NCI-H146 treated with DMSO at 0.1 percent for 48 hours (cell line): ENCODE measurements around the gene CAMLG.
"Not testable (repeated sequence)": the region's sequence is repeated elsewhere in the genome, so short reads cannot be mapped to it uniquely, and the experiment has no call there.

Source experiments
- DNase-seq: peaks from one replicate; lab custom pipeline; 2025; ENCODE audit not compliant: unreplicated experiment; lab: John Stamatoyannopoulos, UW

The CAMLG gene

GRCh38 chr5:134738133-134738962, at the start of gene CAMLG:
CAMLG (plus strand) TSS chr5:134738548; CDS start chr5:134738621, 73 bp downstream.
- peak; percentile 83 for DNase-seq

GRCh38 chr5:134690144-134690543, 48.2 kb upstream of the CAMLG start:
- not testable (repeated sequence) for DNase-seq

GRCh38 chr5:134692722-134693121, 45.6 kb upstream of the CAMLG start:
- no peak for DNase-seq

GRCh38 chr5:134708301-134708700, 30.0 kb upstream of the CAMLG start:
- no peak for DNase-seq

GRCh38 chr5:134714120-134714519, 24.2 kb upstream of the CAMLG start:
- no peak for DNase-seq

GRCh38 chr5:134714541-134714940, 23.8 kb upstream of the CAMLG start:
- no peak for DNase-seq

GRCh38 chr5:134715466-134715865, 22.9 kb upstream of the CAMLG start:
- DNase-seq: not testable (repeated sequence)

GRCh38 chr5:134724872-134725271, 13.5 kb upstream of the CAMLG start:
- no peak for DNase-seq

- DNase-seq: no peak
These were observed 5.5 kb upstream of the CAMLG start for GRCh38 chr5:134732819-134733218.

- no peak for DNase-seq
These were observed 3.1 kb upstream of the CAMLG start for GRCh38 chr5:134735243-134735642.

GRCh38 chr5:134736173-134736812, 2.1 kb upstream of the CAMLG start:
- no peak for DNase-seq

- DNase-seq: peak; percentile 47
These were observed 764 bp downstream of the CAMLG start for GRCh38 chr5:134738963-134739661.

GRCh38 chr5:134741052-134741451, 2.7 kb downstream of the CAMLG start:
- DNase-seq: no peak

GRCh38 chr5:134742134-134742533, 3.8 kb downstream of the CAMLG start:
- no peak for DNase-seq

- no peak for DNase-seq
These were observed 11.1 kb downstream of the CAMLG start for GRCh38 chr5:134749415-134749814.

GRCh38 chr5:134758176-134758503, 19.8 kb downstream of the CAMLG start:
- DNase-seq: no peak

GRCh38 chr5:134758504-134759341, 20.4 kb downstream of the CAMLG start, which contains the start of gene DDX46:
DDX46 (plus strand) TSS chr5:134758779; CDS start chr5:134758939, 160 bp downstream.
- DNase-seq: peak; percentile 71

- not testable (repeated sequence) for DNase-seq
These were observed 29.4 kb downstream of the CAMLG start for GRCh38 chr5:134767528-134768291.

- no peak for DNase-seq
These were observed 30.9 kb downstream of the CAMLG start for GRCh38 chr5:134769206-134769605.

- DNase-seq: no peak
These were observed 34.2 kb downstream of the CAMLG start for GRCh38 chr5:134772461-134773125.
